NOMO-1 treated with dmso at 0.1 percent for 144 hours (cell line): ENCODE measurements around the gene COL26A1.
"Not testable (repeated sequence)": the region's sequence is repeated elsewhere in the genome, so short reads cannot be mapped to it uniquely, and the experiment has no call there.

Source experiments
- DNase-seq: peaks from one replicate; lab custom pipeline; 2025; ENCODE audit not compliant: unreplicated experiment; lab: John Stamatoyannopoulos, UW

Gene COL26A1

GRCh38 chr7:101590663-101591435 lies 228.2 kb downstream of the COL26A1 start:
- DNase-seq, result no peak

GRCh38 chr7:101591504-101591903 lies 228.8 kb downstream of the COL26A1 start:
- DNase-seq, result no peak

- no peak for DNase-seq
These were observed 230.9 kb downstream of the COL26A1 start for GRCh38 chr7:101593556-101593955.

GRCh38 chr7:101594790-101595189 lies 232.1 kb downstream of the COL26A1 start:
- DNase-seq, result no peak

- DNase-seq, result no peak
These were observed 232.6 kb downstream of the COL26A1 start for GRCh38 chr7:101595246-101595645.

DNA sequence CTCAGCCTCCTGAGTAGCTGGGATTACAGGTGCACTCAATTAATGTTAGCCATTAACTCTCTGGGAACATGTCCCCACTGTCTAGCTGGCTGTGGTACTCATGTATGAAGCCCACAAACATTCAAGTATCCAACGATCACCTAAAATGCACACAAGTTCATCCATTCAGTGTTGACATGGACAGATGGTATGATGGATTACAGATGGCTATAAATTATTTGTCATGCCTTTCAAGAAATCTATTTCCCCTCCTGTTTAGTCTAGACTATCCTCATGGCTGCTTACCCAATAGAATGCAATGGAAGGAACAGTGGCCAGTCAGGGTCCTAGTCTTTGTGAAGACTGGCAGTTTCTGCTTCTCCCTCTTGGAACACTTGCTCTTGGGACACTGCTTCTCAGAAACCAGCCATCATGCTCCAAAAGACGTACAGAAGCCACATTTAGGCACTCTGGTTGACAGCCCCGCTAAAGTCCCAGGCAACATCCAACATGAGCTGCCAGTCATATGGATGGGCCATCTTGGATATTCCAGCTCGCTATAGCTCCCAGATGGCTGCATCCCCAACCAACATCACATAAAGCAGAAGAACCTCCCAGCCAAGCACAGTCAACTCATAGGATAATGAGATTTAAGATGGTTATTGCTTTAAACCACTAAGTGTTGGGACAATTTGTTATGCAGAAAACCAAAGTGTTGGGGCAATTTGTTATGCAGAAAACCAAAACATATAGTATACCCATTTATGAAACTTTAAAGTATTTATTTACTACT lies 233.3 kb downstream of the COL26A1 start:
- DNase-seq, result no peak

GRCh38 chr7:101596898-101597297 lies 234.2 kb downstream of the COL26A1 start:
- DNase-seq, result no peak

GRCh38 chr7:101597941-101598340 lies 235.3 kb downstream of the COL26A1 start:
- DNase-seq, result no peak

DNA sequence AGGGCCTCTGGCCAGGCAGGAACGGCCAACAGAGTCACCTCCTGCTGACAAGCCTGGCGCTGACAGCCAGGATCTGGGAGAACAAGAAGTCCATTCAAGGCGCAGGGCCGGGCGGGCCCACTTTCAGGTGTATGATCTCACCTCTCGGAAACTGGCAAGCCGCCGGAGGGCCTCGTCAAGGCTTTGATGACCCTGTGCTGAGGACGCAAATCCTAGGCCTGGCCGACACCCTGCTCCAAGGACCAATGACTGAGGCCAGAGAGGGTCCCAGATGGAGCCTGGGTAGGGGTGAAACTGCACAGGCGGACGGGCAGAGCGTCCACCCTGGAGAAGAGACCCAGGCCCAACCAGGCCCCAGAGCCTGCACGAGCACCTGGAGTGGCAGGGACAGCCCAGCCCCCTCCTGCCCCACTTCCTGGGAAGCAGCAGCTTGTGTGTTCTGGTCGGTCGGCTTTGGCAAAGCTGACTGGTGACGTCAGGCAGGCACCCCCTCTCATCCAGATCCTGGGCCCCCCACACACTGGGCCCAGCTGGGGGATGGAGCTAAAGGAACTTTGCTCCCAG lies 235.8 kb downstream of the COL26A1 start:
- DNase-seq, result no peak

- no peak for DNase-seq
These were observed 236.5 kb downstream of the COL26A1 start for GRCh38 chr7:101598986-101599771.

DNA sequence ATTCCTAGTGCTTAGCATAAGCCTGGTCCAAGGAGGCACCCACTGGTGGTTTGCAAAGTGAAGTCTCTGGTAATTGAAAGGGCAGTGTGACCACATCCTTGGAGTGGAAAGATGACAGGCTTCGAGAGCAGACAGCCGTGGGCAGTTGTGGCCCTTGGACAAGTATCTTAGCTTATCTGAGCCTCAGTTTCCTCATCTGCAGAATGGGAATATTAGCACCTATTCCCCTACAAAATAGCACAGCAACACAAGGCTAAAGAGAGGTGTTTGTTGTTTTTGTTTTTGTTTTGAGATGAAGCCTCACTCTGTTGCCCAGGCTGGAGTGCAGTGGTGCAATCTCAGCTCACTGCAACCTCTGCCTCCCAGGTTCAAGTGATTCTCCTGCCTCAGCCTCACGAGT lies 237.1 kb downstream of the COL26A1 start:
- DNase-seq, result no peak

DNA sequence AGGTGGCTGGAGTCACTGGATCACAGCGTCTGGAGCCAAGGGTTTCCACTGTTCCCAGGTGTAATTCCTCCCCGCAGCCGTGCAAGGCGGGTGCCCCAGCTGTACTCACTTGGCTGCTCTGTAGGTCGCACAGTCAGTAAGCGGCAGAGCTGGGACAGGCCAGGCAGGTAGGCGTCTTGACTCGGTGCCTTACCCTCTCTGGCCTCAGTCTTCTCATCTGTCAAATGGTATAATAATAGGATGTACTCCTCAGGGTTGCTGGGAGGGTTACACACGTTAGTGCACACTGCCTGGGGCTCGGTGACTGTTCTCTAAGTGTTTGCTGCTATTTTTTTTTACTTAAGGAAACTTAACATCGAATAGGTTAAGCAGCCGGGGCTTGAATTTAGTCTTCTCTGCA lies 239.4 kb downstream of the COL26A1 start:
- DNase-seq, result no peak

DNA sequence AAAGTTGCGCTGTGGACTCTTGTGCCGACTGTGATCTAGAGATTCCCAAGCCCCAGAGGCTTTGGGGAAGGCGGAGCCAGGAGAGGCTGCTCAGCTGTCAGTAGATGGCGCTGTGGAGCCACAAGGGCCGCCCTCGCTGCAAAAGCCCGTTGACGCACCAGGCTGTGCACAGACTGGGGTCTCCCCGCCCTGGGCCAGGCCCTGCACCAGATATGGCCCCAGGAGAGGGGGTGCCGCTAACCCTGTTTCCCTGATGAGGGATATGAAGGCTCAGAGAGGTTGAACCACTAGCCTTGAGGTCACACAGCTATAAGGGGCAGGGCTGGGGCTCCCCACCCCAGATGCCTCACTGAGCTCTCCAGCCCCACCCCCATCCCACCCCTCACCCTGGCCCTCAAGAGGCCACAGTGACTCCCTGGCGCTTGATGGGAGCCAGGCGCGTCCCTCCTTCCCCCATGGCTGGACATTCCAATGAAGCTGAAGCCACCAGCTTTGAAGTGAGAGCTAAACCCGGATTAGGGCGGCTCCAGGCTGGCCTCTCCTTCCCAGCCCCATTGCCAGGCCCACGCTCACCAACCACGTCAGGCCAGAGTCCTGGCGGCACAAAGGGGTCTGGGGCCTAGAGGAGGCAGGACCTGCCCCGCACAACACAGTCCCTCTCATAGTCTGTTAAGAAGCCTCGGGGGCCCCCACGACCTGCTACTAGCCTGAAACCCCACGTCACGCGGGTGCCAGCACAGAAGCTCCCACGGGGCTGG lies 240.0 kb downstream of the COL26A1 start:
- DNase-seq, result peak; percentile 47

GRCh38 chr7:101604331-101604933 lies 241.8 kb downstream of the COL26A1 start:
- no peak for DNase-seq

- not testable (repeated sequence) for DNase-seq
These were observed 242.3 kb downstream of the COL26A1 start for GRCh38 chr7:101604934-101605332.

- no peak for DNase-seq
These were observed 243.2 kb downstream of the COL26A1 start for GRCh38 chr7:101605611-101606497.

GRCh38 chr7:101606498-101606923 lies 243.8 kb downstream of the COL26A1 start:
- no peak for DNase-seq
